Panc1 (cell line): ENCODE measurements around the gene DYNAP. TPM values are rescaled to one million over a fixed set of nuclear protein-coding genes. Genes with fewer than 3 reads are reported as not detected.

ENCODE experiments used
- ATAC-seq: fragments of 200-7000 bp; cut with Tn5 transposase; 2 replicates; pipeline ENCODE4 v1.9.1; 2020; ENCODE audit warnings: mild to moderate bottlenecking, moderate library complexity
- BruUV-seq: library from RNA; stranded (reverse); fragments of 400-500 nt; replicated peaks from 2 replicates; lab custom pipeline; 2021; lab: Mats Ljungman, UMichigan
- CTCF ChIA-PET: fragments of 300-600 bp; sonication (Branson Sonifier 250); formaldehyde crosslinking; loops from one replicate; lab custom pipeline; 2022; ENCODE audit warnings: antibody characterized with exemption; lab: Charles Lee
- POLR2A ChIA-PET: fragments of 300-600 bp; sonication (Branson Sonifier 250); formaldehyde crosslinking; loops from one replicate; lab custom pipeline; 2022; ENCODE audit warnings: antibody characterized with exemption; lab: Charles Lee
- DNase-seq: peaks from one replicate; pipeline ENCODE4 v3.0.0-alpha.2; 2010; ENCODE audit warnings: low read depth, low spot score
- H3K27ac ChIP-seq: 2 replicates; pipeline ENCODE4 v1.5.1; 2011; ENCODE audit warnings: mild to moderate bottlenecking, low read length, inconsistent platforms
- H3K27me3 ChIP-seq: fragments of 200-500 bp; sonication (Bioruptor generic); 2 replicates; pipeline ENCODE4 v1.6.0; 2014; ENCODE audit warnings: low read length, inconsistent platforms; ENCODE audit not compliant: control insufficient read depth, insufficient read depth
- H3K36me3 ChIP-seq: fragments of 200-500 bp; sonication (Bioruptor generic); 2 replicates; pipeline ENCODE4 v1.5.1; 2014; ENCODE audit warnings: inconsistent platforms, mild to moderate bottlenecking, low read length, moderate library complexity; ENCODE audit not compliant: control insufficient read depth, insufficient read depth
- H3K4me1 ChIP-seq: 2 replicates; pipeline ENCODE4 v1.5.1; 2011; ENCODE audit warnings: inconsistent platforms, mild to moderate bottlenecking, low read length, moderate library complexity; ENCODE audit not compliant: control insufficient read depth, insufficient read depth
- H3K4me3 ChIP-seq, 2 experiments: 2 replicates each; pipeline ENCODE4 v1.5.1; 2011 to 2012; ENCODE audit warnings: low read depth in 2 of 2, low read length in 2 of 2, mild to moderate bottlenecking in 2 of 2, inconsistent platforms in 1 of 2, moderate library complexity in 1 of 2
- H3K9me3 ChIP-seq: fragments of 200-500 bp; sonication (Bioruptor generic); 2 replicates; pipeline ENCODE4 v1.5.1; 2014; ENCODE audit warnings: low read depth, mild to moderate bottlenecking, inconsistent platforms, low read length, moderate library complexity; ENCODE audit not compliant: control insufficient read depth, insufficient read depth
- POLR2AphosphoS5 ChIP-seq: IDR thresholded peaks from 2 replicates; pipeline ENCODE4 v1.6.1; 2012; ENCODE audit warnings: mild to moderate bottlenecking, low read depth, low read length, moderate library complexity
- SIN3A ChIP-seq: IDR thresholded peaks from 2 replicates; pipeline ENCODE4 v1.6.1; 2012; ENCODE audit warnings: low read depth, mild to moderate bottlenecking, low read length, moderate library complexity, borderline replicate concordance; ENCODE audit not compliant: insufficient read depth
- TCF7L2 ChIP-seq: IDR thresholded peaks from 2 replicates; pipeline ENCODE4 v1.6.1; 2011; ENCODE audit warnings: mild to moderate bottlenecking, low read depth, low read length, inconsistent platforms
- in situ Hi-C: cut with HindIII; loops from 2 replicates; pipeline ENCODE4 v1.10.0; 2016; ENCODE audit warnings: low sequenced_read_pairs, low pct_unique_long_range_greater_than_20kb
- intact Hi-C: fragments of 100-400 bp; cut with micrococcal nuclease; formaldehyde crosslinking; loops from one replicate; pipeline ENCODE4 v1.10.0; 2022; ENCODE audit not compliant: unreplicated experiment
- total RNA-seq: library from RNA; stranded (reverse); gene quantifications from one replicate; pipeline ENCODE4 v1.2.1, GENCODE V29; 2021; ENCODE audit not compliant: unreplicated experiment
- TF ChIP-seq, protein P1 (sequence below): fragments of 450-650 bp; IDR thresholded peaks from 2 replicates; pipeline ENCODE4 v1.5.1; 2017; ENCODE audit warnings: mild to moderate bottlenecking
- TF ChIP-seq, protein P2 (sequence below), 2 experiments: IDR thresholded peaks; 2 replicates each; pipeline ENCODE4 v1.6.1; 2011 to 2012; ENCODE audit warnings: low read depth in 2 of 2, control low read depth in 1 of 2, low read length in 1 of 2, mild to moderate bottlenecking in 1 of 2, moderate library complexity in 1 of 2; ENCODE audit not compliant: insufficient read depth in 1 of 2

DYNAP gene
- total RNA-seq, 1 experiment from 2014 or later: not detected

DNA sequence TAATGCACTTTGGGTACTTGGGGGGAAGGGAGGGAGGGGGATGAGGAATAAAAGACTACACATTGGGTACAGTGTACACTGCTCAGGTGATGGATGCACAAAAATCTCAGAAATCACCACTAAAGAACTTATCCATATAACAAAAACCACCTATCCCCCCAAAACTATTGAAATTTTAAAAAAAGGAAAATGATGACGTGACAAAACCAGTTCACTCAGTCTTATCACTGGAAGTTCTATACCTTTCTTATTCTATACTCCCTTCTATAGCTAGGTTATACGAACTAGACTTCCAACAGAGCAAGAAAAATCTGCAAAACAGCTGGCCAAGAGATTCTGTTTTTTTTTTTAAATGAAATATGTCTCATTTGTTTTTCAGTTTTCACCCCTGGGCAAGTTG is 20.8 kb downstream of the DYNAP start:
- Histone ChIP-seq H3K4me1 (no peaks in the 10 kb centered on the region), H3K4me3 (no peak overlapping the region), H3K36me3 (no peaks in the 10 kb centered on the region), H3K27ac (no peak overlapping the region), H3K27me3 (no peaks in the 10 kb centered on the region), H3K9me3 (no peaks in the 10 kb centered on the region)
- TF ChIP-seq, protein P1, sequence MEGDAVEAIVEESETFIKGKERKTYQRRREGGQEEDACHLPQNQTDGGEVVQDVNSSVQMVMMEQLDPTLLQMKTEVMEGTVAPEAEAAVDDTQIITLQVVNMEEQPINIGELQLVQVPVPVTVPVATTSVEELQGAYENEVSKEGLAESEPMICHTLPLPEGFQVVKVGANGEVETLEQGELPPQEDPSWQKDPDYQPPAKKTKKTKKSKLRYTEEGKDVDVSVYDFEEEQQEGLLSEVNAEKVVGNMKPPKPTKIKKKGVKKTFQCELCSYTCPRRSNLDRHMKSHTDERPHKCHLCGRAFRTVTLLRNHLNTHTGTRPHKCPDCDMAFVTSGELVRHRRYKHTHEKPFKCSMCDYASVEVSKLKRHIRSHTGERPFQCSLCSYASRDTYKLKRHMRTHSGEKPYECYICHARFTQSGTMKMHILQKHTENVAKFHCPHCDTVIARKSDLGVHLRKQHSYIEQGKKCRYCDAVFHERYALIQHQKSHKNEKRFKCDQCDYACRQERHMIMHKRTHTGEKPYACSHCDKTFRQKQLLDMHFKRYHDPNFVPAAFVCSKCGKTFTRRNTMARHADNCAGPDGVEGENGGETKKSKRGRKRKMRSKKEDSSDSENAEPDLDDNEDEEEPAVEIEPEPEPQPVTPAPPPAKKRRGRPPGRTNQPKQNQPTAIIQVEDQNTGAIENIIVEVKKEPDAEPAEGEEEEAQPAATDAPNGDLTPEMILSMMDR: no peak
- TF ChIP-seq POLR2AphosphoS5 (no peak), TCF7L2 (no peak), SIN3A (no peak)
- TF ChIP-seq, protein P2, sequence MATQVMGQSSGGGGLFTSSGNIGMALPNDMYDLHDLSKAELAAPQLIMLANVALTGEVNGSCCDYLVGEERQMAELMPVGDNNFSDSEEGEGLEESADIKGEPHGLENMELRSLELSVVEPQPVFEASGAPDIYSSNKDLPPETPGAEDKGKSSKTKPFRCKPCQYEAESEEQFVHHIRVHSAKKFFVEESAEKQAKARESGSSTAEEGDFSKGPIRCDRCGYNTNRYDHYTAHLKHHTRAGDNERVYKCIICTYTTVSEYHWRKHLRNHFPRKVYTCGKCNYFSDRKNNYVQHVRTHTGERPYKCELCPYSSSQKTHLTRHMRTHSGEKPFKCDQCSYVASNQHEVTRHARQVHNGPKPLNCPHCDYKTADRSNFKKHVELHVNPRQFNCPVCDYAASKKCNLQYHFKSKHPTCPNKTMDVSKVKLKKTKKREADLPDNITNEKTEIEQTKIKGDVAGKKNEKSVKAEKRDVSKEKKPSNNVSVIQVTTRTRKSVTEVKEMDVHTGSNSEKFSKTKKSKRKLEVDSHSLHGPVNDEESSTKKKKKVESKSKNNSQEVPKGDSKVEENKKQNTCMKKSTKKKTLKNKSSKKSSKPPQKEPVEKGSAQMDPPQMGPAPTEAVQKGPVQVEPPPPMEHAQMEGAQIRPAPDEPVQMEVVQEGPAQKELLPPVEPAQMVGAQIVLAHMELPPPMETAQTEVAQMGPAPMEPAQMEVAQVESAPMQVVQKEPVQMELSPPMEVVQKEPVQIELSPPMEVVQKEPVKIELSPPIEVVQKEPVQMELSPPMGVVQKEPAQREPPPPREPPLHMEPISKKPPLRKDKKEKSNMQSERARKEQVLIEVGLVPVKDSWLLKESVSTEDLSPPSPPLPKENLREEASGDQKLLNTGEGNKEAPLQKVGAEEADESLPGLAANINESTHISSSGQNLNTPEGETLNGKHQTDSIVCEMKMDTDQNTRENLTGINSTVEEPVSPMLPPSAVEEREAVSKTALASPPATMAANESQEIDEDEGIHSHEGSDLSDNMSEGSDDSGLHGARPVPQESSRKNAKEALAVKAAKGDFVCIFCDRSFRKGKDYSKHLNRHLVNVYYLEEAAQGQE (IDR thresholded peaks at IDR 0.05; ENCODE audit: insufficient read depth in 1 of 2, low read depth in 2 of 2, low read length in 1 of 2): no peak
- CTCF ChIA-PET: interaction anchor here (0.5 to 0.6 kb wide), 2 partner anchors 35 to 759 kb away, joined by 3 to 4 read pairs; no protein-coding TSS in a partner anchor
- no TSS peak for BruUV-seq
- no peak for ATAC-seq
- in situ Hi-C loops: no loop called here
- intact Hi-C loops: no loop called here
- DNase-seq: no peak
- POLR2A ChIA-PET: no interaction called here

DNA sequence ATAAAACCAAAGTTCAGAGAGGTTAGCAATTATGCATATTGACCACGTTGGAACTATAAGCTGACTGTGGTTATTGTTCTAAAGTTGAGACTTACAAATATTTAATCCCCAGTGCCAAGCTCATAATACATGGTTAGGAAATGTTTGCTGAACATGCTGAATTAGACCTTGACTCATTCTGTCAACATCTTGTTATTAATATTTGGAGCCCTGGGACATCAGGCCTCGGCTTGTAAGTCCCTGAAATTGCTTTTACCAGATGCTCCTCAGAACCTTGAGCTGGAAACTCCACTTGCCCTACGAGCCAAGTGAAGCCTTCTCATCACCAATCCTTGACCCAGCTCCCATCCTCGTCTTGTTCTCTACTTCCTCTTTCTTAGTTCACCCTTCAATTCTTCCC is 21.2 kb downstream of the DYNAP start:
- Histone ChIP-seq H3K9me3 (no peaks in the 10 kb centered on the region), H3K27ac (no peak overlapping the region), H3K4me1 (no peaks in the 10 kb centered on the region), H3K27me3 (no peaks in the 10 kb centered on the region), H3K36me3 (no peaks in the 10 kb centered on the region), H3K4me3 (no peak overlapping the region)
- BruUV-seq: no TSS peak
- CTCF ChIA-PET: interaction anchor here (0.5 kb wide), 1 partner anchor 759 kb away, joined by 3 read pairs; no protein-coding TSS in a partner anchor
- POLR2A ChIA-PET: no interaction called here
- DNase-seq (no peak), ATAC-seq (no peak)
- TF ChIP-seq POLR2AphosphoS5: no peak
- TF ChIP-seq, protein P2 (IDR thresholded peaks at IDR 0.05; ENCODE audit: insufficient read depth in 1 of 2, low read depth in 2 of 2, low read length in 1 of 2): no peak
- no peak for TF ChIP-seq TCF7L2
- TF ChIP-seq, protein P1: no peak
- no peak for TF ChIP-seq SIN3A
- intact Hi-C loops (no loop called here), in situ Hi-C loops (no loop called here)
